ENCODE results near the gene SH3RF3. TPM values are rescaled to one million over a fixed set of nuclear protein-coding genes. Genes with fewer than 3 reads are reported as not detected.

The SH3RF3 gene
- total and polyA plus RNA-seq, 2 donors (not counting 1 experiment from before 2014, with no cell fraction given), result 8.3 to 10.1 TPM

GRCh38 chr2:109391243-109391642 lies 262.2 kb downstream of the SH3RF3 start:
- H3K9me3 ChIP-seq (ENCODE audit: control insufficient read depth, insufficient read depth, low read depth, low read length), result no peaks in the 10 kb centered on the region
- H3K4me2 ChIP-seq (ENCODE audit: extremely low read depth, insufficient read depth, low read length), result no peak overlapping the region
- H3K36me3 ChIP-seq (ENCODE audit: control insufficient read depth, insufficient read depth, low read length), result no peaks in the 10 kb centered on the region
- H3K27me3 ChIP-seq (ENCODE audit: control insufficient read depth, insufficient read depth, low read length), result no peaks in the 10 kb centered on the region
- H2AFZ ChIP-seq (ENCODE audit: low read length), result no peak overlapping the region
- TF ChIP-seq, protein P1, sequence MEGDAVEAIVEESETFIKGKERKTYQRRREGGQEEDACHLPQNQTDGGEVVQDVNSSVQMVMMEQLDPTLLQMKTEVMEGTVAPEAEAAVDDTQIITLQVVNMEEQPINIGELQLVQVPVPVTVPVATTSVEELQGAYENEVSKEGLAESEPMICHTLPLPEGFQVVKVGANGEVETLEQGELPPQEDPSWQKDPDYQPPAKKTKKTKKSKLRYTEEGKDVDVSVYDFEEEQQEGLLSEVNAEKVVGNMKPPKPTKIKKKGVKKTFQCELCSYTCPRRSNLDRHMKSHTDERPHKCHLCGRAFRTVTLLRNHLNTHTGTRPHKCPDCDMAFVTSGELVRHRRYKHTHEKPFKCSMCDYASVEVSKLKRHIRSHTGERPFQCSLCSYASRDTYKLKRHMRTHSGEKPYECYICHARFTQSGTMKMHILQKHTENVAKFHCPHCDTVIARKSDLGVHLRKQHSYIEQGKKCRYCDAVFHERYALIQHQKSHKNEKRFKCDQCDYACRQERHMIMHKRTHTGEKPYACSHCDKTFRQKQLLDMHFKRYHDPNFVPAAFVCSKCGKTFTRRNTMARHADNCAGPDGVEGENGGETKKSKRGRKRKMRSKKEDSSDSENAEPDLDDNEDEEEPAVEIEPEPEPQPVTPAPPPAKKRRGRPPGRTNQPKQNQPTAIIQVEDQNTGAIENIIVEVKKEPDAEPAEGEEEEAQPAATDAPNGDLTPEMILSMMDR (conservative IDR thresholded peaks at IDR 0.05 in 1 of 2, IDR thresholded peaks at IDR 0.05 in 1 of 2; ENCODE audit: low read depth in 1 of 2, low read length in 2 of 2), result no peak
- no peak for TF ChIP-seq EZH2 (IDR thresholded peaks at IDR 0.05; ENCODE audit: low read length, missing control alignments)
- DNase-seq (ENCODE audit: low read depth in 2 of 2), result no peak
- H3K79me2 ChIP-seq (ENCODE audit: control insufficient read depth, insufficient read depth, low read length), result no peaks in the 10 kb centered on the region
- H3K4me1 ChIP-seq (ENCODE audit: control insufficient read depth, extremely low read depth, insufficient read depth, low read length), result no peaks in the 10 kb centered on the region
- H3K9ac ChIP-seq (ENCODE audit: insufficient read depth, low read length), result no peak overlapping the region
- no peak overlapping the region for H3K27ac ChIP-seq (ENCODE audit: insufficient read depth, low read length)
- no peak overlapping the region for H3K4me3 ChIP-seq (replicated peaks in 1 of 4; ENCODE audit: control extremely low read depth in 1 of 4, insufficient read depth in 1 of 4, low read depth in 3 of 4, low read length in 4 of 4)
- no peaks in the 10 kb centered on the region for H4K20me1 ChIP-seq (ENCODE audit: control insufficient read depth, extremely low read depth, insufficient read depth, low read length)

DNA sequence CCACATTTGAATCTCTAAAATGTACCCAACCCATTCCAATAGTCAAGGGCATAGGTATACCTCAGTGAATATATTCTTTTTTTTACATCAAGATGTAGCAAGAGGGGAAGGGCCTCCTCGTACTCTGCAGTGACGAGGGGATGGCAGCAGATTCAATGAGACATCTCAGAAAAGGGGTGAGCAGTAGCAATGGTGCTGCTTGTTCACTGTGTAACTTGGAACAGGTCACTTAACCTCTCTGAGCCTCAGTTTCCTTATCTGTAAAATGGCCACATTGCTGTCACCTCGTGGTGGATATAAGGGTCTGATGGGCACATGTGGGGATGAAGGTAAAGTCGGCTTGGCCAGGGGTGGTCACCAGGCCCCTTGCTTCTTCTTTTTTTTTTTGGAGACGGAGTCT lies 263.1 kb downstream of the SH3RF3 start:
- no peak overlapping the region for H3K9ac ChIP-seq (ENCODE audit: insufficient read depth, low read length)
- no peak for DNase-seq (ENCODE audit: low read depth in 2 of 2)
- TF ChIP-seq EZH2 (IDR thresholded peaks at IDR 0.05; ENCODE audit: low read length, missing control alignments), result no peak
- TF ChIP-seq, protein P1 (conservative IDR thresholded peaks at IDR 0.05 in 1 of 2, IDR thresholded peaks at IDR 0.05 in 1 of 2; ENCODE audit: low read depth in 1 of 2, low read length in 2 of 2), result no peak

DNA sequence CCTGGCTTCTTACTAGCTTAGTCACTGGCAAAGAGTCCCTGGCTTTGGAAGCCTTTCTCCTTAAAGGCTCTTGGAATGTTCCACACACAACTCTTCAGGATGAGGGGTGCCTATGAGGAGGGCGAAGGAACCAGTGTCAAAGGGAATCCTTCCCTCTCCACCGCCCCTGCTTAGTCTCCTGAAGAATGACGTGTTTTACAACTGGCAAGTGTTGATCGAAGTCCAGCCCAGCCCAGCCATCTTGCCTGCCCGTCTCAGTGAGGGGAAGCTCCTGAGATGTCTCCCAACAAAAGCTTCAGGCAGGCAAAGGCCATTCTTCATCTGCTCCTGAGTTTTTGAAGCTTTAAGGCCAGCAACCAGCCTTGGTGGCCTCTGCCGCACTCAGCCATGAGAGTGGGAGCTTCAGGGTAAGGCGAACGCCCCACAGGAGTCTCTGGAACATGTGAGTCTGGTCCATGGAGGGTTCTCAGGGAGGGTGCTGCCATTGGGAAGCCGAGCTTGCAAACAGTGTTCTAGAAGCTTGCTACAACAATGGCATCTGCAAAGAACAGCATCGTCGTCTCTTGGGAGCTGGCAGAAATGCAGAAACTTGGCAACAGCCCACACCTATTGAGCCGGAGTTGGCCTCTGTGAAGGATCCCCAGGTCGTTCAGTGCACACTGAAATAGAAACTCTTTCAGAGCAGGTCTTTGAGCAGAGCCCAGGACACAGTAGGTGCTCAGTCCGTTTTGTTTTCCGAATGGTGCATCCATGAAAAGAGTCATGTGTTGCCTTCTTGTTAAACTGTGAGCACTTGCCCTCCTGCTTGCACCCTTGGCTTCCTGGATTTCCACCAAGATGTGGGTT lies 264.0 kb downstream of the SH3RF3 start:
- H3K4me3 ChIP-seq (replicated peaks in 1 of 4; ENCODE audit: control extremely low read depth in 1 of 4, insufficient read depth in 1 of 4, low read depth in 3 of 4, low read length in 4 of 4), result no peak overlapping the region
- no peak overlapping the region for H3K27ac ChIP-seq (ENCODE audit: insufficient read depth, low read length)
- no peaks in the 10 kb centered on the region for H3K79me2 ChIP-seq (ENCODE audit: control insufficient read depth, insufficient read depth, low read length)
- no peak overlapping the region for H3K9ac ChIP-seq (ENCODE audit: insufficient read depth, low read length)
- no peaks in the 10 kb centered on the region for H3K27me3 ChIP-seq (ENCODE audit: control insufficient read depth, insufficient read depth, low read length)
- no peaks in the 10 kb centered on the region for H3K4me1 ChIP-seq (ENCODE audit: control insufficient read depth, extremely low read depth, insufficient read depth, low read length)
- H4K20me1 ChIP-seq (ENCODE audit: control insufficient read depth, extremely low read depth, insufficient read depth, low read length), result no peaks in the 10 kb centered on the region
- no peaks in the 10 kb centered on the region for H3K36me3 ChIP-seq (ENCODE audit: control insufficient read depth, insufficient read depth, low read length)
- H3K4me2 ChIP-seq (ENCODE audit: extremely low read depth, insufficient read depth, low read length), result no peak overlapping the region
- no peak for DNase-seq (ENCODE audit: low read depth in 2 of 2)
- TF ChIP-seq, protein P1 (conservative IDR thresholded peaks at IDR 0.05 in 1 of 2, IDR thresholded peaks at IDR 0.05 in 1 of 2; ENCODE audit: low read depth in 1 of 2, low read length in 2 of 2), result no peak
- no peak for TF ChIP-seq EZH2 (IDR thresholded peaks at IDR 0.05; ENCODE audit: low read length, missing control alignments)
- H2AFZ ChIP-seq (ENCODE audit: low read length), result no peak overlapping the region
- H3K9me3 ChIP-seq (ENCODE audit: control insufficient read depth, insufficient read depth, low read depth, low read length), result no peaks in the 10 kb centered on the region

More for the DNA sequence above, 263.1 kb downstream of the SH3RF3 start:
- H3K27ac ChIP-seq (ENCODE audit: insufficient read depth, low read length), result no peak overlapping the region
- no peak overlapping the region for H3K4me3 ChIP-seq (replicated peaks in 1 of 4; ENCODE audit: control extremely low read depth in 1 of 4, insufficient read depth in 1 of 4, low read depth in 3 of 4, low read length in 4 of 4)
- H3K4me1 ChIP-seq (ENCODE audit: control insufficient read depth, extremely low read depth, insufficient read depth, low read length), result no peaks in the 10 kb centered on the region
- H4K20me1 ChIP-seq (ENCODE audit: control insufficient read depth, extremely low read depth, insufficient read depth, low read length), result no peaks in the 10 kb centered on the region
- no peaks in the 10 kb centered on the region for H3K36me3 ChIP-seq (ENCODE audit: control insufficient read depth, insufficient read depth, low read length)
- no peak overlapping the region for H3K4me2 ChIP-seq (ENCODE audit: extremely low read depth, insufficient read depth, low read length)
- no peak overlapping the region for H2AFZ ChIP-seq (ENCODE audit: low read length)
- no peaks in the 10 kb centered on the region for H3K9me3 ChIP-seq (ENCODE audit: control insufficient read depth, insufficient read depth, low read depth, low read length)
- no peaks in the 10 kb centered on the region for H3K79me2 ChIP-seq (ENCODE audit: control insufficient read depth, insufficient read depth, low read length)
- no peaks in the 10 kb centered on the region for H3K27me3 ChIP-seq (ENCODE audit: control insufficient read depth, insufficient read depth, low read length)

Data from fibroblast of lung (primary cell).